Colonic mucosa (tissue), 4 donors: ENCODE results near the gene MAPK6. TPM values are rescaled to one million over a fixed set of nuclear protein-coding genes. Genes with fewer than 3 reads are reported as not detected.
"Not testable (repeated sequence)": the region's sequence is repeated elsewhere in the genome, so short reads cannot be mapped to it uniquely, and the experiment has no call there.

Experiments used
- DNase-seq: peaks from one replicate; pipeline ENCODE4 v3.0.0-alpha.2; 2020
- H3K27ac ChIP-seq: fragments of 200-600 bp; one replicate; pipeline ENCODE4 v1.8.0; 2021
- H3K27me3 ChIP-seq: fragments of 200-600 bp; one replicate; pipeline ENCODE4 v1.8.0; 2021
- H3K36me3 ChIP-seq: fragments of 200-600 bp; one replicate; pipeline ENCODE4 v1.8.0; 2021
- H3K4me1 ChIP-seq: fragments of 200-600 bp; one replicate; pipeline ENCODE4 v1.8.0; 2021; ENCODE audit warnings: mild to moderate bottlenecking
- H3K4me3 ChIP-seq: fragments of 200-600 bp; one replicate; pipeline ENCODE4 v1.8.0; 2021
- H3K9ac ChIP-seq, 2 donors: one replicate each; pipeline ENCODE4 v1.7.0; 2013; ENCODE audit warnings: control low read depth in 2 of 2, low read depth in 2 of 2, low read length in 2 of 2
- H3K9me3 ChIP-seq: fragments of 200-600 bp; one replicate; pipeline ENCODE4 v1.8.0; 2021
- intact Hi-C: fragments of 100-400 bp; cut with DNase I; formaldehyde crosslinking; loops from one replicate; pipeline ENCODE4 v1.14.1; 2022
- total RNA-seq, 2 donors: library from RNA; stranded (reverse); fragmentation: NEBNext Ultra II Directional in 1 of 2; extraction: Animal tissue kit (Norgen Biotek cat#: 25700) in 1 of 2; gene quantifications; one replicate each; pipeline ENCODE4 v1.2.1, GENCODE V29; 2021
- TF ChIP-seq, protein P1 (sequence below): fragments of 200-600 bp; IDR thresholded peaks from one replicate; pipeline ENCODE4 v1.8.0; 2022; ENCODE audit warnings: antibody characterized with exemption, mild to moderate bottlenecking
- donor health status: healthy.
- donor health status: DM: no; HTN: no; CAD: no.
- donor health status: DM: no; HTN: no; CAD: no.

Gene MAPK6
- total RNA-seq, 2 donors from 2014 or later, result 47.5 to 71.9 TPM

DNA sequence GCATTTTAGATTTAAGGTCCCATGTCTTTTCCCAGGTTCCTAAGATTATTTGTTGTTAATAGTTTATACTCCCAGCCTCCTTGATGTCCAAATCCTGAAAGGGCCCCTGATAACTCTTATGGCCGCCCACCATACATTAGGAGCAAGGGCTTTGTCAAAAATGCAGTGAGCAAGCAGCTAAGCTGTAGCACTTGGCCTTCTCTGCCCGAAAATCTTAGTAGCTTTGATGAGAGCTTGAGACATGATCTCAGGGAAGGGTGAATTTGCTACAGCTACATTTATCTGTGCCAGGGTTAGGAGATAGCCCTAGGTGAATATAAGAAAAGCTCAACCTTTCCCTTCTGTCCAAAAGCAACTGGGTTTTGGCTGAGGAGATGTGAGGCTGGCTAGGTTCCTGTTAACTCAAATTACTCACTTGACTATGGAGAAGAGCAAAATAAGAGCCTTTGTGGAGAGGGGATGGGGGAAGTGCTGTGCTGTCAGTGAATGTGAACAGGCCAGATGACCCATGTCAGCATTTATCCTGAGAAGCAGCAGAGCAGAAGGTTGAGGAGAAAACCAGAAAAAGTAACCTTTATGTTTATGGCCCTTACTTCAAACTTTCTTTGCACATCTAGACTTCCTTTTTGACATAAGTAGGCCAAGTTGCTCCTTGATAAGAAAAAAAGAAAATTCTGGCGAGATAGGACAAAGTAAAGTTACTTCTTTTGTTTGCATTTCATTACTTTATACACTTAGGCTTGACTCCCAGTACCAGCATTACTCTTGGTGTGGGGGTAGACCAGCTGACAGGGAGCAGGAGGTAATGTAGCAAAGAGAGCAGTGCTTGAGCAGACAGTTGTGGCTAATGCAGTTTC is 21.1 kb downstream of the MAPK6 start:
- Histone ChIP-seq H3K36me3 (no peaks in the 10 kb centered on the region), H3K4me3 (no peak overlapping the region), H3K9ac (no peak overlapping the region), H3K4me1 (peaks cover 21% of the 10 kb centered on the region), H3K9me3 (no peaks in the 10 kb centered on the region), H3K27me3 (no peaks in the 10 kb centered on the region), H3K27ac (no peak overlapping the region)
- TF ChIP-seq, protein P1, sequence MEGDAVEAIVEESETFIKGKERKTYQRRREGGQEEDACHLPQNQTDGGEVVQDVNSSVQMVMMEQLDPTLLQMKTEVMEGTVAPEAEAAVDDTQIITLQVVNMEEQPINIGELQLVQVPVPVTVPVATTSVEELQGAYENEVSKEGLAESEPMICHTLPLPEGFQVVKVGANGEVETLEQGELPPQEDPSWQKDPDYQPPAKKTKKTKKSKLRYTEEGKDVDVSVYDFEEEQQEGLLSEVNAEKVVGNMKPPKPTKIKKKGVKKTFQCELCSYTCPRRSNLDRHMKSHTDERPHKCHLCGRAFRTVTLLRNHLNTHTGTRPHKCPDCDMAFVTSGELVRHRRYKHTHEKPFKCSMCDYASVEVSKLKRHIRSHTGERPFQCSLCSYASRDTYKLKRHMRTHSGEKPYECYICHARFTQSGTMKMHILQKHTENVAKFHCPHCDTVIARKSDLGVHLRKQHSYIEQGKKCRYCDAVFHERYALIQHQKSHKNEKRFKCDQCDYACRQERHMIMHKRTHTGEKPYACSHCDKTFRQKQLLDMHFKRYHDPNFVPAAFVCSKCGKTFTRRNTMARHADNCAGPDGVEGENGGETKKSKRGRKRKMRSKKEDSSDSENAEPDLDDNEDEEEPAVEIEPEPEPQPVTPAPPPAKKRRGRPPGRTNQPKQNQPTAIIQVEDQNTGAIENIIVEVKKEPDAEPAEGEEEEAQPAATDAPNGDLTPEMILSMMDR, result no peak
- intact Hi-C loops, result no loop called here
- no peak for DNase-seq

DNA sequence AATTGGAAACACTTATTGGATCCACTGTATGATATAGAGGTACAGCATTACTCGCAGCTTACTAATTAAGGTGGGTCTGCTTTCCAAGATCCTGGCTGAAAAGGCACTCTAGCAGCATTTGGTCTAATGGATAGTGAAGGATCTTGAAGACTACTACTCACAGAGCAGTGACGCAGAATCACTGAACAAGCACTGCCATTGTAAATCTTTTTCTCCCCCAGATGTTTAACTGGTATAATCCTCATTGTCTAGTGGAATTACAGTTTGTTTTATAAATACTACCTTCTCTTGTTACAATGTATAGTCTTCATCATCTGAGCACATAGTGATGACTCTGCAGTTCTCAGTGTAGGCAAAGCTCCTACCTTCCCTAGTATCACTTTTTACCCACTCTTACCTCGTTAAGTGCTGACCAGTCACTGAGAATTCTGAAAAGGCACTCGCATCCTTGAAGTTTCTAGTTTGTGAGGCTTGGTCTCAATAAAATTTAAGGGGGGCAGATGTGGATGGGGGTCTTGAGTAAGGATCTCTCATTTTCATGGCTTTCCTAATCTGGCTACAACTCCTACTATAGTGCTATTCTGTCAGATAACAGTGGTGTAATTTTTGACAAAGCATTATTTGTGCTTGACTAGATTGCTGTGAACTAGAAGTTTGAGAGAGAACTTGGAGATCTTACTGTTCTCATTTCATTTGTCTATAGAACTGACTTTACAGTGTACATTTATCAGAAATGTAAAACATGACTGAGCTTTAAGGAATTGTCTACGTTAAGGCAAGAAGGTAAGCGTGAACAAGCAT is 23.2 kb downstream of the MAPK6 start:
- Histone ChIP-seq H3K36me3 (no peaks in the 10 kb centered on the region), H3K9ac (no peak overlapping the region), H3K27me3 (no peaks in the 10 kb centered on the region), H3K9me3 (no peaks in the 10 kb centered on the region), H3K4me1 (peaks cover 21% of the 10 kb centered on the region), H3K27ac (no peak overlapping the region), H3K4me3 (no peak overlapping the region)
- intact Hi-C loops, result no loop called here
- DNase-seq, result no peak
- TF ChIP-seq, protein P1, result no peak

DNA sequence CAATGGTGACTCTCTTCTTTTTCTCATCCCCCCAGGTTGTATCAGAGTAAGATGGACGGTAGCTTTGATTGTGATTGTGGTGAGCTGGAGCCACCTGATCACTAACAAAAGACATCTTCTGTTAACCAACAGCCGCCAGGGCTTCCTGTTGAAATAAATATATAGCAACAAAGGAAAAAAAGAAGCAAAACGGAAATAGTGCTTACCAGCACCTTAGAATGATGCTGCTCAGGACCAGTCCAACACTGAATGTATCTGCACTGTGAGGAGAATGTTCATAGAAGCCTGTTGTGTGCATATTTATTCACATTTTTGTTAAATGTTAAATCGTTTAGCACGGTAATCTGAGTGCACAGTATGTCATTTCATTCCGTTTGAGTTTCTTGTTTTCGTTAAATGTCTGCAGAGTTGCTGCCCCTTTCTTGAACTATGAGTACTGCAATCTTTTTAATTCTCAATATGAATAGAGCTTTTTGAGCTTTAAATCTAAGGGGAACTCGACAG is 26.8 kb downstream of the MAPK6 start:
- DNase-seq, H3K4me3 ChIP-seq, H3K9me3 ChIP-seq, H3K4me1 ChIP-seq, H3K27ac ChIP-seq, H3K9ac ChIP-seq, H3K27me3 ChIP-seq, intact Hi-C loops, H3K36me3 ChIP-seq: not testable (repeated sequence)

DNA sequence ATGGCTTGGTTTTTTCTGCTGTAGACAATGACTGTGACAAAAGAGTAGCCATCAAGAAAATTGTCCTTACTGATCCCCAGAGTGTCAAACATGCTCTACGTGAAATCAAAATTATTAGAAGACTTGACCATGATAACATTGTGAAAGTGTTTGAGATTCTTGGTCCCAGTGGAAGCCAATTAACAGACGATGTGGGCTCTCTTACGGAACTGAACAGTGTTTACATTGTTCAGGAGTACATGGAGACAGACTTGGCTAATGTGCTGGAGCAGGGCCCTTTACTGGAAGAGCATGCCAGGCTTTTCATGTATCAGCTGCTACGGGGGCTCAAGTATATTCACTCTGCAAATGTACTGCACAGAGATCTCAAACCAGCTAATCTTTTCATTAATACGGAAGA is 27.5 kb downstream of the MAPK6 start:
- H3K36me3 ChIP-seq, H3K9me3 ChIP-seq, H3K4me1 ChIP-seq, H3K9ac ChIP-seq, DNase-seq, H3K27me3 ChIP-seq, H3K4me3 ChIP-seq, intact Hi-C loops, H3K27ac ChIP-seq: not testable (repeated sequence)

DNA sequence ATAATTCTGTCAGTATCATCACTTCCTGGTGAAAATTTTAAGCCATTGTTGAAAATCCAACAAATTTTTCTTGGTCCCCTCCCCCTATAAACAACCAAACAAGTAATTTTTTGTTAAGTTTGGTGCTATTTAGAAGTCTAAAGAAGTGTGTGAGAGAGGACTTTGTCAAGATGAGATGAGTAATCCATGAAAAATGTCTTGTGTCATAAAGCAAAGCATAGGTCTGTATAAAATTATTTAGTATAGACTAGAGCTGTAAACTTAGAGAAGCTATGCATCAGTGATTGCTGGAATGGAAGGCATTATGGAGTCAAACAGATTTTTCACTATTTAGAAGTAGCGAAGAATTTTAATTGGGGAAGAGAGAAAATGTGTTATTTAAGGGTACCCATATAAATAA is 31.4 kb downstream of the MAPK6 start:
- no peak overlapping the region for H3K4me3 ChIP-seq
- no peak for DNase-seq
- H3K27me3 ChIP-seq, result no peaks in the 10 kb centered on the region
- H3K9ac ChIP-seq, result no peak overlapping the region
- H3K9me3 ChIP-seq, result no peaks in the 10 kb centered on the region
- TF ChIP-seq, protein P1, result no peak
- no peaks in the 10 kb centered on the region for H3K4me1 ChIP-seq
- H3K36me3 ChIP-seq, result no peaks in the 10 kb centered on the region
- H3K27ac ChIP-seq, result no peak overlapping the region
- intact Hi-C loops, result no loop called here

DNA sequence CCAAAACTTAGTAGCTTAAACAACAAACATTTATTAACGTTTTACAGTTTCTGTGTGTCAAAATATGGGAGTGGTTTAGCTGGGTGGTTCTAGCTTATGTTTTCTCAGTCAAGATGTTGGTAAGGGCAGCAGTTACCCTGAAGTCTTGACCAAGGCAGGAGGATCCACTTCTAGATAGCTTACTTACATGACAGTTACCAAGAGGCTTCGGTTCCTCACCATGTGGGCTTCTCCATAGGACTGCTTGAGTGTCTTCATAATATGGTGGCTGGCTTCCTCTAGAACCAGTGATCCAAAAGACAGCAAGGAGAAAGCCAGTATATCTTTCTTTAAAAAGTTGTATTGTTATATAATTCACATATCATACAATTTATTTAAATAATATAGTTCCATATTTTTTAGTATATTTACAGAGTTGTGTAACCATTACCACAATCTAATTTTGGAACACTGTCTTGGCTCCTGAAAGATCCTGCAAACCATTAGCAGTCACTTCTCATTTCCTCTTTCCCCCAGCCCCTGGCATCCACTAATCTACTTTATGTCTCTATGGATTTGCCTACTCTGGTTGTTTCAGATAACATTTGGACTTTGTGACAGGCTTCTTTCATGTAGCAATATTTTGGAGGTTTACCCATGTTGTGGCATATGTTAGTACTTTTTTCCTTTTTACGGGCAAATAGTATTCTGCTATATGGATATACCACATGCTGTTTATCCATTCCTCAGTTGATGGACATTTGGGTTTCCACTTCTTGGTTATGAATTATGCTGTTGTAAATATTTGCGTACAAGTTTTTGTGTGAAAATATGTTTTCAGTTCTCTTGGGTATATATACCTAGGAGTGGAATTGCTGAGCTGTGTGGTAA is 33.3 kb downstream of the MAPK6 start:
- H3K4me1 ChIP-seq, result no peaks in the 10 kb centered on the region
- TF ChIP-seq, protein P1, result no peak
- no peaks in the 10 kb centered on the region for H3K9me3 ChIP-seq
- H3K27ac ChIP-seq, result no peak overlapping the region
- H3K27me3 ChIP-seq, result no peaks in the 10 kb centered on the region
- H3K4me3 ChIP-seq, result no peak overlapping the region
- no peaks in the 10 kb centered on the region for H3K36me3 ChIP-seq
- intact Hi-C loops, result no loop called here
- no peak overlapping the region for H3K9ac ChIP-seq
- DNase-seq, result no peak
